ENCODE results near the gene DNAH11. TPM values are rescaled to one million over a fixed set of nuclear protein-coding genes. Genes with fewer than 3 reads are reported as not detected.

DNAH11 gene
- total RNA-seq, 2 experiments from 2014 or later = 0.15 to 0.28 TPM

Other genes starting within 250 kb of the DNAH11 start
- gene SP4, start 115.0 kb upstream of the DNAH11 start, total RNA-seq = 10 to 100 TPM; 55.9 to 58.7 TPM